Measurements from ENCODE around the gene ABRAXAS1.

ABRAXAS1 gene

DNA sequence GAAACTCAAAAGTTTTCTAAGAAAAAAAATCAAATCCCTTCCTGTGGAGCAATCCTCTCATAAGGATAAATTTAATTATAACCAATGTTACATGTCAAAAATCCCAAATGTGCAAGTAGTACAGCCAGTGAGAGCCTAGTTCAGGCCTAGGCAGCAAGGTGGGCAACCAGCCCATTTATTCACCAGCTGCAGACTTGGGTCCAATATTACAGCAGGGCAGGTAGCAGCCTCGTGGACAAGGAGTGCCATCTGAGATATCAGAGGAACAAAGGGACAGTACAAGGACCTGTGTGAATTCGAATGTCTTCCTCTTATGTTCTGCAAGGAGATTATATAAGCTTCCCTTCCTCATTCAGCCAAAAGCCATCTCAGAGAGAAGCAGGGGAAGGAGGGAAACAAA, 35.9 kb downstream of the ABRAXAS1 start:
- DNase-seq (ENCODE audit: low spot score), result no peak

DNA sequence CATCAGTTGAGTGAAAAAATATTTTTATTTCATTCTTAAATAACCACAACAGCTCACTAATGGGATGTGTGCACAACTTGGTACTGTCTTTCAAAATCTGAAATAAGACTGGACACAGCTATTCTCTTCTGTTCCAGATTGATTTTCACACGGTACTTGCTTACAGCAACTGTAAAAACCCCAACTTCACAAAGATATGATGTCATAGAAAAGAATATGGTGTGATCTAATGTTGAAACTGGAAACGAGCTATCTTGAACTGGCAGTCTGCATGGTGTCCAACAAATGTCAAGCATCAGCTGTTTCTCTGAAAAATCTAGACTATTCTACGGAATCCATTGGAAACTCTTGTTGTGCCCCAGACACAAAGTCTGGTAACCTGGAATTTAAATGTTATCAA, 44.0 kb downstream of the ABRAXAS1 start:
- no peak for DNase-seq (ENCODE audit: low spot score)

DNA sequence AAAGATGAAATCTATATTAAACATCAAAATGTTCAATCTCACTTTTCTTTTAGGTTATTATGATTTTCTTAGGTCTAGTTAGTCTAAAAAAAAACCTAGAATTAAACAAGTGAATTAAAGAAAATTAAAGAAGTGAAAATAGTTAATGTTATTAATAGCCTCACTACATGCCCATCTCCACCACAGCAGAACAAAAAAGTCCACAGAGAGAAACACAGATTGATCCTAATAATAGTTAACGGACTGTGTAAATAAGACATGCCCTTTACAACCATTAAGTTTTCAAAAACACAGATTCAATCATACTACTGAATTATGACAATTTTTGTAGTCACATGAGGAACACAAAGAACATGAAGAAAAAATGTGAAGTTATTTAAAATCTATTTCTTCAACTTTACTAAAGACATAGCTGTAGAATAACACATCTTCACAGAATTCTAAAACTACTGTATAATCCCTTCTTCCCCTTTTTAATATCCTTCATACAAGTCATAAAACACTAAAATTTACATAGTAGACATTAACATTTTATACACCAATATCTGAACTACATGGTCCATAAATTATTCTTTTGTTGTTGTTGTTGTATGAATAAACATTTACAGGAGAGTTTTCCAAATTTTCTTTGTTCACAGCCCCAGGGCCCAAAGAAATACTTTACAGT, 44.6 kb downstream of the ABRAXAS1 start:
- DNase-seq (ENCODE audit: low spot score), result no peak

DNA sequence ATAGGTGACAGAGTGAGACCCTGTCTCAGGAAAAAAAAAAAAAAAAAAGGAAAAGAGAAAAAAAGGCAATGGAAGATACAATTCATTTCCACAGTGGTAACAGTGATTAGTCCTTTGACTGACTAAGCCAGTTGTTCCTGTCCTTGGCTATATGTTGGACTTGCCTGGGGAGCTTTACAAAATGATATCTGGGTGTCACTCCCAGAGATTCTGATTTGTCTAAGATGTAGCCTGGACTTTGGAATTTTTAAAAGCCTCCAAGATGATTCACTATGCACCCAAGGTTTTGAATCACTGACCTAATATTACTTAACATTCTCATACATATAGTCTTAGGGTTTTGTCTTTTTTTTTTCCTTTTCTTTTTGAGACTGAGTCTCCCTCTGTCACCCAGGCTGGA, 46.2 kb downstream of the ABRAXAS1 start:
- no peak for DNase-seq (ENCODE audit: low spot score)

DNA sequence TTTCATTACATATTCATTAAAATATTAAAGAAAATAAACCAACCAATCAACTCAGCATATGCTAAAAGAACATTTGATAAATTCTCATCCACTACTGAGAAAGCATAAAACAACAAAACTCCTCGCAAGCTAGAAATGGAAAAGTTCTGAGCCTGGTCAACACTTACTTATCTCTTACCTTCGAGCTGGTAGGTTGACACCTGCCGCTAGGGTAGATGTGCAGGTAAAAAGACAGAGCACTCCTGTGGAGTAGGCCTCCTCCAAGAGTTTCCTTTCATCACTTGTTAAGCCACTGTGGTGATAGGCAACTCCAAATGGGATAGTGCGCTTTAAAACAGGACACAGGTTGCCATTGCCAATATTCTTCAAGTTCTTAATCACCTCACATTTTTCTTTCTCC, 48.2 kb downstream of the ABRAXAS1 start:
- DNase-seq (ENCODE audit: low spot score), result no peak

DNA sequence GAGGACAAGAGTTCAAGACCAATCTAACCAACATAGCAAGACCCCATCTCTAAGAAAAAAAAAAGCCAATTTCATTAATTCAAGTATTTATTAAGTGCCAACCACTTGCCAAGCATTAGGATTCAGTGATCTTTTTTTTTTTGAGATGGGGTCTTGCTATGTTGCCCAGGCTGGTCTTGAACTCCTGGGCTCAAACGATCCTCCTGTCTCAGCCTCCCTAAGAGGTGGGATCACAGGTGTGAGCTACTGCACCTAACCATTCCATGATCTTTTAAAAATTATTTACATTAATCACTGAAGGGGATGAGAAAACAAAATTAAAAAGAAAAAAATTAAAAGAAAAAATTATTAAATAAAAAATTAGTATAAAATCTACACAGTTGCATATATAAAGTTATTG, 53.7 kb downstream of the ABRAXAS1 start:
- DNase-seq (ENCODE audit: low spot score), result no peak

DNA sequence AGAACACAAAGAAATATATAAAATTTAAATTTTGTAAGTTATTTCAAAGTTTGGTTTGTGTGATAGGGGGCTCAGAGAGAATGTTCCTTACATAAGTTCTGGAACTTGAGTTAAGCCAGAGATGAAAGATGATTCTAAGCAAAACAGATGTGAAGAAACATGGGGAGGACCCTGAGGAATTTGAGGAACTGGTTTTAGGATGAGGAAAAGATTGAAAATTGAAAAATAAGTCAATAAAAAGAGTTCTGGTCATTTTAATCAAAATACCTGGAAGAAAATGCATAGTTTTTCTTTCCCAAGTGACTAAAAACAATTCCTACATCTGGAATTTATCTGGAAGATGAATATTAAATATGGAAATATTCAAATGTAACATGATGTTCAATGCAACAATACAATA, 66.7 kb downstream of the ABRAXAS1 start:
- DNase-seq (ENCODE audit: low spot score), result no peak

DNA sequence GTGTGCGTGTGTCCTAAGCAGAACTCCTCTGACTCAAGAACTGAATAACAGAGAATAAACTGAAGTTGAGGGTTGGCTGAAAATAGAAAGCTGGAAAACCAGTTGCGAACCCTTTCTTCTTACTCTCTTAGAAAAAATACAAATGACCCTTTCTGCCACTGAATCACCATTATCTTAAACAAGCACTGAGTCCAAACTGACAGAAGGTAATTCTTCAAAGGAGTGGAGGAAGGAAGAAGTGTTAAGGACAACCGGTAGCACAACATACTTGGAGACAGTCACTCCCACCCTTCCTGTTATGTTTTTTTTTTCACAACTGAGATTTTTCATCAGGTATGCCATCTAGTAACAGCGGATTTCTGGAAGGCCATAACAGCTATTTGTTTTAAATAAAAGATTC, 67.3 kb downstream of the ABRAXAS1 start:
- no peak for DNase-seq (ENCODE audit: low spot score)

DNA sequence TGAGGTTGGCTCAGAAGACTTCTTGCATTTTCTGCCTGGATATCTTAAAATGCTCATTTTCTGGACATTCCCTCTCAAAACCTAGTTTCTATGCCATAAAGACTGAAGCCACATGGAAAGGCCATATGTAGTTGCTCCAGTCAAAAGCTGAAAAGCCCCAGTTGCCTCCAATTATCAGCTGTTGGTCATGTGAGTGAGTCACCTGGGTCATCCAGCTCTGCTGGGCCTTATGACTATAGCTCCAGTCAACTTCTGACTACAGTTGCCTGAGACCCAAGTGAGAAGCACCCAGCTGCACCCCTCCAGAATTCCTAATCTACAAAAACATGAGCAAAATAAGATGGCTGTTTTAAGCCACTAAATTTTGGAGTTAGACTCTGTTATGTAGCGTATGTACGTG, 71.2 kb downstream of the ABRAXAS1 start:
- DNase-seq (ENCODE audit: low spot score), result no peak

Data from hepatic stellate cell (primary cell).